ENCODE data around the gene SUGCT.
"Not testable (repeated sequence)": the region's sequence is repeated elsewhere in the genome, so short reads cannot be mapped to it uniquely, and the experiment has no call there.

SUGCT gene

GRCh38 chr7:40138973-40139372 lies 4.2 kb downstream of the SUGCT start:
- no peak for DNase-seq (ENCODE audit: low read depth in 2 of 2)

GRCh38 chr7:40139891-40140290 lies 5.1 kb downstream of the SUGCT start:
- not testable (repeated sequence) for DNase-seq (ENCODE audit: low read depth in 2 of 2)

GRCh38 chr7:40141916-40142315 lies 7.1 kb downstream of the SUGCT start:
- DNase-seq (ENCODE audit: low read depth in 2 of 2) = not testable (repeated sequence)

GRCh38 chr7:40145596-40146130 lies 10.9 kb downstream of the SUGCT start:
- not testable (repeated sequence) for DNase-seq (ENCODE audit: low read depth in 2 of 2)

GRCh38 chr7:40147371-40148246 lies 12.8 kb downstream of the SUGCT start:
- no peak for DNase-seq (ENCODE audit: low read depth in 2 of 2)

GRCh38 chr7:40148247-40148580 lies 13.4 kb downstream of the SUGCT start:
- not testable (repeated sequence) for DNase-seq (ENCODE audit: low read depth in 2 of 2)

- no peak for DNase-seq (ENCODE audit: low read depth in 2 of 2)
Measured at GRCh38 chr7:40148671-40149070, 13.9 kb downstream of the SUGCT start.

GRCh38 chr7:40151504-40151903 lies 16.7 kb downstream of the SUGCT start:
- DNase-seq (ENCODE audit: low read depth in 2 of 2) = no peak

GRCh38 chr7:40156988-40157387 lies 22.2 kb downstream of the SUGCT start:
- no peak for DNase-seq (ENCODE audit: low read depth in 2 of 2)

- DNase-seq (ENCODE audit: low read depth in 2 of 2) = no peak
Measured at GRCh38 chr7:40162516-40162915, 27.7 kb downstream of the SUGCT start.

GRCh38 chr7:40165216-40165615 lies 30.4 kb downstream of the SUGCT start:
- no peak for DNase-seq (ENCODE audit: low read depth in 2 of 2)

GRCh38 chr7:40167291-40167690 lies 32.5 kb downstream of the SUGCT start:
- no peak for DNase-seq (ENCODE audit: low read depth in 2 of 2)

GRCh38 chr7:40168266-40168665 lies 33.5 kb downstream of the SUGCT start:
- not testable (repeated sequence) for DNase-seq (ENCODE audit: low read depth in 2 of 2)

- DNase-seq (ENCODE audit: low read depth in 2 of 2) = not testable (repeated sequence)
Measured at GRCh38 chr7:40173121-40173520, 38.3 kb downstream of the SUGCT start.

GRCh38 chr7:40175256-40175655 lies 40.5 kb downstream of the SUGCT start:
- not testable (repeated sequence) for DNase-seq (ENCODE audit: low read depth in 2 of 2)

GRCh38 chr7:40175725-40176510 lies 41.1 kb downstream of the SUGCT start:
- DNase-seq (ENCODE audit: low read depth in 2 of 2) = no peak

- no peak for DNase-seq (ENCODE audit: low read depth in 2 of 2)
Measured at GRCh38 chr7:40177071-40177470, 42.3 kb downstream of the SUGCT start.

GRCh38 chr7:40182452-40182851 lies 47.6 kb downstream of the SUGCT start:
- DNase-seq (ENCODE audit: low read depth in 2 of 2) = no peak

- no peak for DNase-seq (ENCODE audit: low read depth in 2 of 2)
Measured at GRCh38 chr7:40186586-40186985, 51.8 kb downstream of the SUGCT start.

GRCh38 chr7:40192036-40192435 lies 57.2 kb downstream of the SUGCT start:
- DNase-seq (ENCODE audit: low read depth in 2 of 2) = no peak

- no peak for DNase-seq (ENCODE audit: low read depth in 2 of 2)
Measured at GRCh38 chr7:40194745-40195144, 59.9 kb downstream of the SUGCT start.

- DNase-seq (ENCODE audit: low read depth in 2 of 2) = no peak
Measured at GRCh38 chr7:40197527-40197926, 62.7 kb downstream of the SUGCT start.
